ENCODE measurements around the gene ARHGEF12. TPM values are rescaled to one million over a fixed set of nuclear protein-coding genes. Genes with fewer than 3 reads are reported as not detected.

ARHGEF12 gene
- polyA plus RNA-seq, 1 donor (not counting 4 experiments of a cell fraction or from before 2014, with no cell fraction given): 28.8 TPM

- Histone ChIP-seq H3K79me2 (ENCODE audit: control insufficient read depth, insufficient read depth, low read length) (no peaks in the 10 kb centered on the region), H3K27ac (ENCODE audit: control insufficient read depth, insufficient read depth, low read length) (no peak overlapping the region), H3K9me3 (ENCODE audit: control insufficient read depth, low read depth, low read length) (no peaks in the 10 kb centered on the region), H3K4me3 (ENCODE audit: control insufficient read depth in 2 of 3, extremely low read depth in 1 of 3, insufficient read depth in 2 of 3, low read depth in 1 of 3, low read length in 3 of 3) (no peak overlapping the region), H3K27me3 (ENCODE audit: control insufficient read depth, extremely low read depth, insufficient read depth, low read length) (peaks cover 29% of the 10 kb centered on the region), H3K36me3 (ENCODE audit: control insufficient read depth in 2 of 2, extremely low read depth in 1 of 2, insufficient read depth in 2 of 2, low read length in 2 of 2) (no peaks in the 10 kb centered on the region), H3K9ac (ENCODE audit: control insufficient read depth, extremely low read depth, insufficient read depth, low read length) (no peak overlapping the region), H4K20me1 (ENCODE audit: control insufficient read depth, extremely low read depth, insufficient read depth, low read length) (no peaks in the 10 kb centered on the region), H2AFZ (ENCODE audit: control insufficient read depth, low read length) (no peak overlapping the region), H3K4me2 (ENCODE audit: control insufficient read depth, extremely low read depth, insufficient read depth, low read depth, low read length) (no peak overlapping the region), H3K4me1 (ENCODE audit: control insufficient read depth, extremely low read depth, insufficient read depth, low read length) (no peaks in the 10 kb centered on the region), H3K9me1 (ENCODE audit: control insufficient read depth, extremely low read depth, insufficient read depth, low read length) (no peaks in the 10 kb centered on the region)
- no peak for TF ChIP-seq EZH2 (IDR thresholded peaks at IDR 0.05; ENCODE audit: low read length)
- TF ChIP-seq CTCF (optimal IDR thresholded peaks at IDR 0.05 in 1 of 3, IDR thresholded peaks at IDR 0.05 in 1 of 3, conservative IDR thresholded peaks at IDR 0.05 in 1 of 3; ENCODE audit: extremely low read depth in 1 of 3, insufficient read depth in 2 of 3, low read length in 3 of 3): no peak
- DNase-seq (ENCODE audit: low read depth, low spot score): no peak
- dilution Hi-C loops (cut with MboI; ENCODE audit: extremely low pct_ligation_motif_present, low sequenced_read_pairs): no loop called here
- FAIRE-seq: no peak
Observed at GRCh38 chr11:120529911-120530310, 193.7 kb downstream of the ARHGEF12 start.

- FAIRE-seq (no peak), DNase-seq (ENCODE audit: low read depth, low spot score) (no peak)
- peaks cover 25% of the 10 kb centered on the region for H3K27me3 ChIP-seq (ENCODE audit: control insufficient read depth, extremely low read depth, insufficient read depth, low read length)
- H3K4me1 ChIP-seq (ENCODE audit: control insufficient read depth, extremely low read depth, insufficient read depth, low read length): no peaks in the 10 kb centered on the region
- no peaks in the 10 kb centered on the region for H3K36me3 ChIP-seq (ENCODE audit: control insufficient read depth in 2 of 2, extremely low read depth in 1 of 2, insufficient read depth in 2 of 2, low read length in 2 of 2)
- H3K4me3 ChIP-seq (ENCODE audit: control insufficient read depth in 2 of 3, extremely low read depth in 1 of 3, insufficient read depth in 2 of 3, low read depth in 1 of 3, low read length in 3 of 3): no peak overlapping the region
- no peaks in the 10 kb centered on the region for H3K9me1 ChIP-seq (ENCODE audit: control insufficient read depth, extremely low read depth, insufficient read depth, low read length)
- H3K9me3 ChIP-seq (ENCODE audit: control insufficient read depth, low read depth, low read length): no peaks in the 10 kb centered on the region
- no peaks in the 10 kb centered on the region for H3K79me2 ChIP-seq (ENCODE audit: control insufficient read depth, insufficient read depth, low read length)
- H2AFZ ChIP-seq (ENCODE audit: control insufficient read depth, low read length): no peak overlapping the region
- dilution Hi-C loops (cut with MboI; ENCODE audit: extremely low pct_ligation_motif_present, low sequenced_read_pairs): no loop called here
- no peak overlapping the region for H3K27ac ChIP-seq (ENCODE audit: control insufficient read depth, insufficient read depth, low read length)
- H3K9ac ChIP-seq (ENCODE audit: control insufficient read depth, extremely low read depth, insufficient read depth, low read length): no peak overlapping the region
- H4K20me1 ChIP-seq (ENCODE audit: control insufficient read depth, extremely low read depth, insufficient read depth, low read length): no peaks in the 10 kb centered on the region
- TF ChIP-seq EZH2 (IDR thresholded peaks at IDR 0.05; ENCODE audit: low read length) (no peak), CTCF (optimal IDR thresholded peaks at IDR 0.05 in 1 of 3, IDR thresholded peaks at IDR 0.05 in 1 of 3, conservative IDR thresholded peaks at IDR 0.05 in 1 of 3; ENCODE audit: extremely low read depth in 1 of 3, insufficient read depth in 2 of 3, low read length in 3 of 3) (no peak)
- H3K4me2 ChIP-seq (ENCODE audit: control insufficient read depth, extremely low read depth, insufficient read depth, low read depth, low read length): no peak overlapping the region
Observed at GRCh38 chr11:120532082-120532831, 196.0 kb downstream of the ARHGEF12 start.
